ENCODE data around the gene COBL. TPM values are rescaled to one million over a fixed set of nuclear protein-coding genes. Genes with fewer than 3 reads are reported as not detected.
A peak's percentile ranks its signal among the peaks of the same experiment; 100 is the strongest.

COBL gene
- total RNA-seq, 2 donors from 2014 or later: 27.5 to 28.3 TPM

DNA sequence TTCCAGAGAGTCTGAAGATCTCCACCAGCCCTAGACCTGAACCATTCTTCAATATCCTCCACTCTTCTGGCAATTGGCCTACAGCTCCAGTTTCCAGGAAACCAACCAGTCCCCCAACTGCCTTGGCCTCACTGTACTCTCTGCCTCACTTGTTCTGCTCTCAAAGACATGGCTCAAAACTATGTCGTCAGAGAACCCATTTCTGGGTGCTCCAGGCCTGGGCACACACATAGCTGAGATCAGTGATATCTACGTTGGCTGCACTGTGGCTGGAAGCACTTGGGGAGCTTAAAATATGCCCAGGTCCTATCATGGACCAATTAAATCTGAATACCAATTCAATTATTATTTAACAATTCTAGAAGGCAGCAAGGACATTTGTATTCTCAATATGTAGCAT, 93.1 kb downstream of the COBL start:
- TF ChIP-seq, protein P1, sequence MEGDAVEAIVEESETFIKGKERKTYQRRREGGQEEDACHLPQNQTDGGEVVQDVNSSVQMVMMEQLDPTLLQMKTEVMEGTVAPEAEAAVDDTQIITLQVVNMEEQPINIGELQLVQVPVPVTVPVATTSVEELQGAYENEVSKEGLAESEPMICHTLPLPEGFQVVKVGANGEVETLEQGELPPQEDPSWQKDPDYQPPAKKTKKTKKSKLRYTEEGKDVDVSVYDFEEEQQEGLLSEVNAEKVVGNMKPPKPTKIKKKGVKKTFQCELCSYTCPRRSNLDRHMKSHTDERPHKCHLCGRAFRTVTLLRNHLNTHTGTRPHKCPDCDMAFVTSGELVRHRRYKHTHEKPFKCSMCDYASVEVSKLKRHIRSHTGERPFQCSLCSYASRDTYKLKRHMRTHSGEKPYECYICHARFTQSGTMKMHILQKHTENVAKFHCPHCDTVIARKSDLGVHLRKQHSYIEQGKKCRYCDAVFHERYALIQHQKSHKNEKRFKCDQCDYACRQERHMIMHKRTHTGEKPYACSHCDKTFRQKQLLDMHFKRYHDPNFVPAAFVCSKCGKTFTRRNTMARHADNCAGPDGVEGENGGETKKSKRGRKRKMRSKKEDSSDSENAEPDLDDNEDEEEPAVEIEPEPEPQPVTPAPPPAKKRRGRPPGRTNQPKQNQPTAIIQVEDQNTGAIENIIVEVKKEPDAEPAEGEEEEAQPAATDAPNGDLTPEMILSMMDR (conservative IDR thresholded peaks at IDR 0.05): no peak
- Mint-ChIP-seq H3K4me3 (no peak overlapping the region), H3K9me3 (no peaks in the 10 kb centered on the region), H3K27ac (peak overlapping the region; percentile 16), H3K4me1 (peaks cover 20% of the 10 kb centered on the region), H3K36me3 (ENCODE audit: low read depth) (peaks cover 3% of the 10 kb centered on the region), H3K27me3 (ENCODE audit: insufficient read depth) (peaks cover 3% of the 10 kb centered on the region)
- H3K9ac ChIP-seq (ENCODE audit: extremely low read depth, low read length, poor library complexity, severe bottlenecking): no peak overlapping the region
- no peaks in the 10 kb centered on the region for H3K27me3 ChIP-seq (ENCODE audit: control insufficient read depth, insufficient read depth, low read length, poor library complexity, severe bottlenecking)
- H3K27ac ChIP-seq (ENCODE audit: low read depth, low read length): no peak overlapping the region
- no peak overlapping the region for H3K4me3 ChIP-seq (ENCODE audit: low read length)
- H3K9me3 ChIP-seq (ENCODE audit: control insufficient read depth, low read length): no peaks in the 10 kb centered on the region
- 89 to 100% methylated on average over 2 of the region's 2 CpGs for WGBS, 2 experiments (ENCODE audit: insufficient coverage in 1 of 2, insufficient read length in 1 of 2)
- peaks cover 11% of the 10 kb centered on the region for H3K4me1 ChIP-seq (ENCODE audit: control insufficient read depth, insufficient read depth, low read length)
- H3K36me3 ChIP-seq (ENCODE audit: control insufficient read depth, insufficient read depth, low read length): no peaks in the 10 kb centered on the region
- no peak for DNase-seq

DNA sequence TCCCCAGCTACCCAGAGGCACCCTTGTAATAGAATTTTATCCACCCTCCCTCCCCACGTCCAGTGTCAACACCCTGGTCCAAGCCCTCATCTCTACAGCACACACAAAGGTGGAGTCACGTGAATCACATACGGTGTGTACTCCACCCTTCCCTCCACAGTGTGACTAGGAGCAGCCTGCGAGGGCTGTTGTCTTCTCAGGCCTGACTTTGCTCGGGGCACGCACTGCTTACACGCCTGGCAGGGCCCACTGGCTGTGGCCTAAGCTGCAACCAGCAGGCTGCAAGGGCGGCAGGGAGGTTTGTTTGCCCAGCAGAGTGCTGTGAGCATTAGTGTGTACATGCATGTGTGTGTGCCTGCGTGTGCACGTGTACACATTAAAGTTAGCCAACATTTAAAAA, 93.7 kb downstream of the COBL start:
- H3K4me1 Mint-ChIP-seq: peaks cover 16% of the 10 kb centered on the region

DNA sequence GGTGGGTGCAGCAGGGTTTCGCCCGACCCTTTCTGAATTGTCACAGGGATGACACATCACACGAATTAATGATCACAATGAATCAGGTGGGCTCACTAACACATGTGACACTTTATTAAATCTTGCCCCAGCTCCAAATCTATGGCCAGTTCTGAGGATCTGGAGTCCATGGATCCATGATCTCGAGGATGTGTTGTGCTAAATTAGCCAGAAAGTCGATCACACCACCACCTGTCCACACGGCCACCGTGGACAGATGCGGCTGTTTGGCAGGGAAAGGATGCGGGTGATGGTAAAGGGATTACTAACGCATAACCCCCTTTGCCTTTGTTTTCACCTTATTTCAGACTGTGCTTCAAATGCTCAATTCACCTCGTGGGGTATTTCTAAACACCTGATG, 96.4 kb downstream of the COBL start:
- H3K9me3 ChIP-seq (ENCODE audit: control insufficient read depth, low read length): no peaks in the 10 kb centered on the region
- no peaks in the 10 kb centered on the region for H3K27me3 ChIP-seq (ENCODE audit: control insufficient read depth, insufficient read depth, low read length, poor library complexity, severe bottlenecking)
- no peak overlapping the region for H3K27ac ChIP-seq (ENCODE audit: low read depth, low read length)
- 92 to 96% methylated on average over 6 to 11 of the region's 11 CpGs for WGBS, 2 experiments (ENCODE audit: insufficient coverage in 1 of 2, insufficient read length in 1 of 2)
- Mint-ChIP-seq H3K36me3 (ENCODE audit: low read depth) (peaks cover 3% of the 10 kb centered on the region), H3K4me3 (no peak overlapping the region), H3K27ac (no peak overlapping the region), H3K9me3 (no peaks in the 10 kb centered on the region), H3K4me1 (no peaks in the 10 kb centered on the region), H3K27me3 (ENCODE audit: insufficient read depth) (no peaks in the 10 kb centered on the region)
- no peaks in the 10 kb centered on the region for H3K4me1 ChIP-seq (ENCODE audit: control insufficient read depth, insufficient read depth, low read length)
- TF ChIP-seq, protein P1 (conservative IDR thresholded peaks at IDR 0.05): no peak
- H3K9ac ChIP-seq (ENCODE audit: extremely low read depth, low read length, poor library complexity, severe bottlenecking): no peak overlapping the region
- H3K36me3 ChIP-seq (ENCODE audit: control insufficient read depth, insufficient read depth, low read length): no peaks in the 10 kb centered on the region
- DNase-seq: peak; percentile 23
- H3K4me3 ChIP-seq (ENCODE audit: low read length): no peak overlapping the region

More for the DNA sequence above, 93.7 kb downstream of the COBL start:
- Histone ChIP-seq H3K4me3 (ENCODE audit: low read length) (no peak overlapping the region), H3K9ac (ENCODE audit: extremely low read depth, low read length, poor library complexity, severe bottlenecking) (no peak overlapping the region), H3K9me3 (ENCODE audit: control insufficient read depth, low read length) (no peaks in the 10 kb centered on the region), H3K36me3 (ENCODE audit: control insufficient read depth, insufficient read depth, low read length) (no peaks in the 10 kb centered on the region), H3K27ac (ENCODE audit: low read depth, low read length) (no peak overlapping the region), H3K27me3 (ENCODE audit: control insufficient read depth, insufficient read depth, low read length, poor library complexity, severe bottlenecking) (no peaks in the 10 kb centered on the region), H3K4me1 (ENCODE audit: control insufficient read depth, insufficient read depth, low read length) (peaks cover 11% of the 10 kb centered on the region)
- peaks cover 3% of the 10 kb centered on the region for H3K27me3 Mint-ChIP-seq (ENCODE audit: insufficient read depth)
- DNase-seq: no peak
- H3K4me3 Mint-ChIP-seq: no peak overlapping the region
- 86 to 91% methylated on average over 3 to 9 of the region's 10 CpGs for WGBS, 2 experiments (ENCODE audit: insufficient coverage in 1 of 2, insufficient read length in 1 of 2)
- H3K9me3 Mint-ChIP-seq: no peaks in the 10 kb centered on the region
- H3K36me3 Mint-ChIP-seq (ENCODE audit: low read depth): peaks cover 3% of the 10 kb centered on the region
- H3K27ac Mint-ChIP-seq: no peak overlapping the region
- TF ChIP-seq, protein P1 (conservative IDR thresholded peaks at IDR 0.05): no peak
